Activated CD4-positive, CD25-positive, alpha-beta regulatory T cell (primary cell): ENCODE data around the gene TPM1.
"Not testable (repeated sequence)": the region's sequence is repeated elsewhere in the genome, so short reads cannot be mapped to it uniquely, and the experiment has no call there.

Experiments used
- DNase-seq, 4 experiments: peaks; one replicate each; lab custom pipeline; 2025; lab: John Stamatoyannopoulos, UW

Gene TPM1

DNA sequence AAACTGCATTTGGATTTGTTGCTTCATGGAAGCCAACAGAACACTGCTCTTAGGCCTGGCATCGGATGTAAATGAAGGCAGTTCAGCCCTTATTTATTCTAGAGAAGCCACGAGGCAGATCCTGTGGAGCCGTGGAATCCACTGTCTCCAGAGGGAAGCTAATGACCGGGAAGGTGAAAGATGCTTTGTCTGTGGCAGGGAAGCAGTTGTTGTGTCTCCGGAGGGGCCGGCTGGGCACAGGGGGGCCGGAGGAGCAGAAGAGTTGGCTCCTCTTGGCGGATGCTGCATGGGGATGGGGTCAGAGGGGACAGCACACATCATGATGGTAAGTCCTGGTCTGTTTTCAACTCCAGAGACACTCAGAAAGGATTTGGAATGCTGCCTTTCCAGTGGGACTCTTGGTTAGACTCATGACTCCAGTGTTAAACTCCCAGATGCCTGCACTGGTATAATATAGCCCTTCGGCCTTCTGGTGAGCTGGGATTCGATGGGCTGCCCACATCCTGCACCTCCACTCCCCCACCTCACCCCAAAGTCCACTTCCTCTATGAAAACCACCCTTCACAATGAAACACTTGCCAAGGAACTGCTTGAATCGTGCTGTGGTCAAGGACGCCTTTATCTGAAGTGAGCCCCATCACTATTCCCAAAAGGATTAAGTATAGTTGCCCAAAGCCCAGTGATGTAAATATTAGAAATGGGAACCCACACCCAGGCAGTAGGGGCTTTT lies 33.6 kb downstream of the TPM1 start:
- DNase-seq: no peak

GRCh38 chr15:63076714-63077046 lies 34.1 kb downstream of the TPM1 start:
- no peak for DNase-seq

GRCh38 chr15:63077952-63078351 lies 35.4 kb downstream of the TPM1 start:
- DNase-seq: no peak

DNA sequence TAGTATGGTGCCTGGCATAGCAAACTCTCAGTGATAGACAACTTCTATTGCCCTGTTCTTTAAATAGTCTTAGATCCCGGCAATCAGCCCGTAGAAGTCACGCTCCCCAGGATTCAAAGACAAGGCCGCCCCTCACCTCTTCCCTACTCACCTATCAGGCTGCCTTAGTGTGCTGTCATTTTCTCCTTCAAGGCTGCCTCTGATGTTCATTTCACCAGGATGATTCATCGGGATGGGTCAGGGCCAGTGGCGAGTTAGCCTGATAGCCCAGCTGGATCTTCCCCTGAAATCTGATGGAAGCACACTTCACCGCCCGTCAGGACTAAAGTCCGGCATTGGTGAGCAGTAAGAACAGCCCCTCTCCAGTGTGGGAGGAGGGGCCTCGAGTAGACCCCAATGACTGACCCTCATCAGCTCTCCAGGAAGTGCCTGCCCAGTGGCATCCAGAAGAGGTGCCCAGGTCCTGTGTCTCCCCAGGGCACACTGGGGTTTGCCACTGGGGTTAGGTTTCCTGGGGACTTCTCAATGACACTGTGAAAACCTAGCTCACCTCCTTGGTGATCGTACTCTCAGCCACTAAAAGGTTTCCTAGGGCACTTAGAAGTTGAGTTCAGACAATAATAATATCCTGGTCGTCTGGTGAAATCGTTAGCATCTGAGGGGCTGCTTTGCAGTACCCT lies 37.5 kb downstream of the TPM1 start:
- DNase-seq: no peak

DNA sequence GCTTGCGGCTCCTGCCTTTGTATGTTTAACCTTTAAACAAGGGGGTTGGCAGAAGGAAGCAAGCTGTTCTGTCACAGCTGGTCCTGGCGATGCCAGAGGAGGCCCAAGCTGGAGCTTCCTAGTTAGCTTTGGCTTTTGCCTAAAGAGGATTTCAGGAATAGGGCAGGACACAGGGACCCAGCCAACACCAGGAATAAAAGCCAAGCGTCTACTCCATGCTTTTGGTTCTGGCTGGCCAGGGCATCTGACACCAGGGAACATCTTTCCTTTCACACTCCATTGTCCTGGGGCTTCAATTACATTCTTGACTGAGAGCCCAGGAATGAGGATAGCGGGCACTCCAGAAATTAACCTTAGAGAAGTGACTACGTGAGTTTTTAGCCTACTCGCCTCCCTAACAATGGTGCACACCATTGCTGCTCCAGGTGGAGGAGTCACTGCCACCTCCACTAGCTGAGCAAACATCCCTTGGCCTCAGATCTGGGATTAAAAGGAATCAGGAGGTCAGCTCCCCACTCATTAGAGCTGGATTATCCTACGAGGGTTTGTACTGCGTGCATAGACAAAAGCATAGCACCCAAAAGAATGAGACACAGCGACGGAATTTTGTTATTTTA lies 38.2 kb downstream of the TPM1 start:
- no peak for DNase-seq

GRCh38 chr15:63082366-63082765 lies 39.8 kb downstream of the TPM1 start:
- no peak for DNase-seq

DNA sequence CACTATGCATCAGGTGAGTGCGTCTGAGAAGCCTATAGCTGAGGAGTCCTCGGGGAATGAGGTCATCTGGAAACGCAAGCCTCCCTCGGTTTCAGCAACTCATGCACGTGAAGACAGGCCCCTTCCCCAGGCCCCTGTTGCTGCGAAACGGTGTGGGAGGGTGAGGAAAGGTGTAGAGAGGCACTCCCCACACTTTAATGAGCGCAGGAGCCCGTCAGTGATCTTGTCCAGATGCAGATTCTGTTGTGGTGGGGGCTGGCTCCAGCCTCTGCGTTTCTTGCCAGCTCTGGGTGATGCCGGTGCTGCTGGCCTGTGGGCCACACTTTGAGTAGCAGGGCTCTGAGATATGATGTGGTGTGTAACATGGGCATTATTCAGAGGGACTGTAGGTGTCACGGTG lies 40.5 kb downstream of the TPM1 start:
- no peak for DNase-seq

GRCh38 chr15:63083541-63083940 lies 41.0 kb downstream of the TPM1 start:
- DNase-seq: no peak

- no peak for DNase-seq
Observed at GRCh38 chr15:63084806-63085205, 42.3 kb downstream of the TPM1 start.

DNA sequence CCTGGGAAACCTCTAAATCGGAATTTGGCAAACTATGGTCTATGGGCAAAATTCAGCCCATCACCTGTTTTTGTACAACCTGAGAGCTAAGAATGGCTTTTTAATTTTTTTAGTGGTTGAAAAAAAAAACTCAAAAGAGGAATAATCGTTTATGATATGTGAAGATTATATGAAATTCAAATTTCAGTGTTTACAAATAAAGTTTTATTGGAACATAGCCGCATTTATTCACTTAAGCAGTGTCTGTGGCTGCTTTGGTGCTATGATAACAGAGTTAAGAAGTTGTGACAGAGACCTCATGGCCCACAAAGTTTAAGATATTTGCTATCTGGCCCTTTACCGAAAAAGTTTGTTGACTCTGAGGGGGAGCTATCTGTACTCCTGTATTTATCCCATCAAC lies 42.7 kb downstream of the TPM1 start:
- DNase-seq: no peak

GRCh38 chr15:63086271-63086670 lies 43.7 kb downstream of the TPM1 start:
- no peak for DNase-seq

DNA sequence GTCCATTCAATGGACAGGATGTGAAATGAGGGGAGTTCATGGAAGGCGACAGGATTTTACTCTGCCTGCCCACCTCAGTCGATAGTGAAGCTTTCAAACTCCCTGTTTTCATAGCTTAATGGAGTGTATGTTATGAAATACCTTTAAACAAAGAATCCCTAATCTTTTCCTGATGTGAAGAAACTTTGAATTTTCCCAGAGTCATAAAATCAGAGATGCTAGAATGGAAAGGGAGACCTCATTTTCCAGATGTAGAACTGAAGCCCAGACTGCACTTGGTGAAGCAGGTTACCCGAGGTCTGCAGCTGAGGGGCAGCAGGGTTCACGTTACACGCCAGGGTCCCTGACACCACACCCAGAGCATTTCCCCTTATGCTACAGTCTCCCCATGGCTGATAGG lies 44.4 kb downstream of the TPM1 start:
- DNase-seq: no peak

DNA sequence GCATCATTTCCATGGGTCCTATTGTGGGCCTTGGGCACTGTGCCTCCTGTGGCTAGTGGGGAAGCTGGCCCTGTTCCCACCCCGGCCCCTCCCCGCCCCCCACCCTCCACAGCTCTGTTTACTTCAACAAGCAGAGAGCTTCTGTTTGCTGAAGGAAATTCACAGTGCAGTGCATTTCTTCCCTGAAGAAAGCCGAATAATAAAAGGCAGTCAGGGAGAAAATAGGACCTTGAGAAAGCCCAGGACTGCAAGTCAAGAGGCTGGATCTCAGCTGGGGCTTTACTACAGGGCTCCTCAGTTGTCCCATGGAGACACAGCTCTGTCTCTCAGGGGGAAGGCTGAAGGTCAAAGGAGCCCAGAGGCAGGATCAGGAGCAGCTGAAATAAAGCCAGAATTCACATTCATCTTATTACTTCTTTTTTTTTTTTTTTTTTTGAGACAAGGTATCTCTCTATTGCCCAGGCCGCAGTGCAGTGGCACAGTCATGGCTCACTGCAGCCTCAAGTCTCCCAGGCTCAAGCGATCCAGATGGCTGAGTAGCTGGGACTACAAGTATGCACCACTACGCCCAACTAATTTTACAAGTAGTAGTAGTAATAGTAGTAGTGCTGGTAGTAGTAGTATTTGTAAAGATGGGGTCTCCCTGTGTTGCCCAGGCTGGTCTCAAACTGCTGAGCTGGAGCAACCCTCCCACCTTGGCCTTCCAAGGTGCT lies 46.1 kb downstream of the TPM1 start:
- DNase-seq: no peak

- no peak for DNase-seq
Observed at GRCh38 chr15:63089260-63090043, 46.9 kb downstream of the TPM1 start.

DNA sequence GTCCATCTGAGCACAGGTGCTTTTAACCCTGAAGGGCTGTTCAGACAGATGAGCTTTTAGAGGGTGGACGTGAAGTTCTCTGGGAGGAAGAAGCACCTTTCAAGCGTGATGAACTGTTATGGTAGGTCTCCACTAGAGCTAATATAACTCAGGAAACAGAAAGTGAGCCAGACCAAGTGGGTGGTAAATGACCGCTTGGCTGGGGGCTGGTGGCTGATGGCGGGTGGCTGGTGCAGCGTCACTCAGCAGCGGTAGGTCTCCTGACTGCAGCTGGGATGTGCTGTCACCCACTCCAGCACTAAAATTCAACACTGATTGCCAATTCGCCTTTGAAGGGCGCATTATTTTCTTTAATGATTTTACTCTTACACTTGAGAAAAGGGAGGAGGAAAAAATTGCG lies 47.9 kb downstream of the TPM1 start:
- DNase-seq: no peak

- no peak for DNase-seq
Observed at GRCh38 chr15:63090887-63091286, 48.3 kb downstream of the TPM1 start.

DNA sequence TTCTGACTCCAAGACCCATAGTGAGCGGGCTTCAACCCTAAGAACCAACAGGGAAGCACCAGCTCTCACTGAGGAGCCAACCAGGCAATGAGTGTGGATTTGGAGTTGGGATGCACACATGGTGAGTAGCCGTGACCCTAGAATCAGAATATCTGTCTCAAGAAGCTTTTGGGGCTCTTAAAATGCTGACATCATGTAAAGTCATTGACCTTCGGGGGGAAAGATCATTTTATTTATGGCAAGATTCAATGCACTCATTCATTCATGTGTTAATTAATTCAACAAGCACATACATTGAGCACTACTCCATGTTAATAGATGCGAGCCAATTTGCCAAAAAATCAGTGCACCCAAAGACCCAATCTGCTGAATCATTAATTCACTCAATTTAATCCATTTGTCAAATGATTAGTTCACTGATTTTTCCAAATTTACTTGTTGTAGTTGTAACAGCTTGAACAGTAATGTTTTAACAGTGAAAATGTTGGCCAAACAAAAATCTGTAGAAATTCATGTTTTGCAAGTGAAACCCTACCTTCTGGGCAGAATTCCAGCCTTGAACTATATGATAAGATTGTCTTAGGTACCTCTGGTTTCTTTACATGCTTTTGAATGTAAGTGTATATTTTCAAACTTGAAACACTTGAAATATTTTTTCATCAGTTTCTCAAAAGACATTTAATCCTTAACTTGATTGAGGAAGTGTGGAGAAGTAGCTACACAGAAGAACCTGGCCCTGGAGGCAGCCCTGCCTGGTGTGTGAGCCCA lies 49.3 kb downstream of the TPM1 start:
- no peak for DNase-seq

DNA sequence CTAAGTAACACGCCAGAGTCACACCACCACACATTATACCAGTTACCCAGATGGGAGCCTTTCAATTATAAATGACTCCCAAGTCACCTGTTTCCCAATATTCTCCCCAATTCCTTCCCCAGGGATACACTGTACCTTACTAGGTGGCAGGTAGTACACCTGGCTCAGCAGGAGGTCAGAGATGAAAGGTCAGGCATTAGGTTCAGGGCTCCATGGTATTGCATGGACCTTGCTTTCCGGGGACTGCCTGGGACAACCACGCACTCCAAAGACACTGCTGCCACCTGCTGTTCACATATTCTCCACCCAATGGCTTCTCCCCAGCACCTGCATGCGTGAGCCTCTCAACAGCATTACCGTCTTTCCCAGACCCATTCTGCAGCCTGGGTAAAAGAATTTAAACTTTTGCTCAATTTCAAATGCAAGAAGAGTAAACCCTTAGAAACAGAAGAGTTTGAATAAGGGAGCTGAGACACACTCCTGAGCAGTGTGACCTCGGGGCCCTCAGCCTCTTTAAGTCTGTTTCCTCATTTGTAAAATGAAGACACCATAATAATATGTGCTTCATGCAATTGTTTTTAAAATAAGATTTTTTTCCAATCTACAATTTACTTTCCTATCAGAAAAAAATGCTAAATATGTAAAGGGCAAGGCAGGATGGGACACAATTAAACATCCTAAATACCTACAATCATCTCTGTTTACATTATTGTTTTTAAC lies 51.1 kb downstream of the TPM1 start:
- DNase-seq: peak; percentile 24 to 41 (median 35)

DNA sequence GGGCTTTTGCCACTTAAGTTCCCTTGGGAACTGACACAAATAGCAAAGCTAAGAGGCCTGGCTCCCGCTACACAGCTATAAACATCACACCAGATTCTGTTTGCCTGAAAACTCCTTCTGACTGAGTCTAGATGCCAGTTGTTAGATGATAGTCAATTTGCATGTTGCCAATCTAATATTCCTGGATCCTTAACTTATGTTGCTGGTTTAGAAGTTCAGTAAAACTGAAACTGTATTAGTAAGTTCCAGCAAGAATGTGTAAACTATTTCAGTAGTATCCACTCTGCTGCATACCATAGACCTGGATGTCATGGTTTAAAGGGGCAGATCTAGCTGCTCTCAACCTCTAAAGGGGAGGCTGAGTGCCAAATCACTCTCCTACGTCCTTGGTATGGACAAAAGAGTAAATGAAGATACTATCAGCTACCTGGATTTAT lies 52.0 kb downstream of the TPM1 start:
- no peak for DNase-seq

DNA sequence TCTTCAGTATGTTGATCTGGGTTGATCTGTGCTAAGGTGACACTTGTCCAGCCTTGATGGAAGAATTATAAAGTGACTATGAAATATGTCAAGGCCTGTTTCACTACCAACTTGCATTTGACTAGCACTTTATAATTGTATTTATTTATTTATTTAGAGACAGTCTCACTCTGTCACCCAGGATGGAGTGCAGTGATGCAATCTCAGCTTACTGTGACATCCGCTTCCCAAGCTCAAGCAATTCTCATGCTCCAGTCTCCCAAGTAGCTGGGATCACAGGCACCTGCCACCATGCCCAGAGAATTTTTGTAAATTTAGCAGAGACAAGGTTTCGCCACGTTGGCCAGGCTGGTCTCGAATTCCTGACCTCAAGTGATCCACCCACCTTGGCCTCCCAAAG lies 53.6 kb downstream of the TPM1 start:
- DNase-seq: no peak

DNA sequence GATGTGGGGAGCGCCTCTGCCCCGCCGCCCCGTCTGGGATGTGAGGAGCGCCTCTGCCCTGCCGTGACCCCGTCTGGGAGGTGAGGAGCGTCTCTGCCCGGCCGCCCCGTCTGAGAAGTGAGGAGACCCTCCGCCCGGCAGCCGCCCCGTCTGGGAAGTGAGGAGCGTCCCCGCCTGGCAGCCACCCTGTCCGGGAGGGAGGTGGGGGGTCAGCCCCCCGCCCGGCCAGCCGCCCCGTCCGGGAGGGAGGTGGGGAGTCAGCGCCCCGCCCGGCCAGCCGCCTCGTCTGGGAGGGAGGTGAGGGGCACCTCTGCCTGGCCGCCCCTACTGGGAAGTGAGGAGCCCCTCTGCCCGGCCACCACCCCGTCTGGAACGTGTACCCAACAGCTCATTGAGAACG lies 56.4 kb downstream of the TPM1 start:
- not testable (repeated sequence) for DNase-seq
